HG02678 (cell line): ENCODE measurements around the gene FEN1.

Source experiments
- ATAC-seq: cut with Tn5 transposase; IDR thresholded peaks from one replicate; pipeline ENCODE4 v1.9.1; 2021; ENCODE audit warnings: mild to moderate bottlenecking, moderate library complexity; ENCODE audit not compliant: unreplicated experiment

Gene FEN1

DNA sequence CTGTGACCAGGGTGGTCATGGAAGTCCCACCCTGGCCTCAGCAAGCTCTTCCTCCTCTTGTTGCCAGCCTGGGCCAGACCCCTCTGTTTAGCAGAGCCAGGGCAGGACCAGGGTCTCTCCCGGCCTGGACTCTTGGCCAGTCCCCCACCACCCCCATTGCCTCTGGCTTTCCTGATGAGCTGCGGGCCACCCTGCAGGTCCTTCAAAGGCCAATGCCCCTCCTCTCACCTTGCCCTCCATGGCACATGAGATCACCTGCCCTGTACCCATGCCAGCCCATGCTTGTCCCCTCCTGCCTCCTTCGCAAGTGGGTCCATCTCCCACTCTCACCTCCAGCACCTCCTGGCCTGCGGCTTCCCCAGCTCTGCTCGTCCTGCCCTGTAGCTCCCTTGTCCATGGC is 45.8 kb downstream of the FEN1 start:
- ATAC-seq: no peak

- ATAC-seq: no peak
Measured at GRCh38 chr11:61838921-61839320, 46.2 kb downstream of the FEN1 start.

DNA sequence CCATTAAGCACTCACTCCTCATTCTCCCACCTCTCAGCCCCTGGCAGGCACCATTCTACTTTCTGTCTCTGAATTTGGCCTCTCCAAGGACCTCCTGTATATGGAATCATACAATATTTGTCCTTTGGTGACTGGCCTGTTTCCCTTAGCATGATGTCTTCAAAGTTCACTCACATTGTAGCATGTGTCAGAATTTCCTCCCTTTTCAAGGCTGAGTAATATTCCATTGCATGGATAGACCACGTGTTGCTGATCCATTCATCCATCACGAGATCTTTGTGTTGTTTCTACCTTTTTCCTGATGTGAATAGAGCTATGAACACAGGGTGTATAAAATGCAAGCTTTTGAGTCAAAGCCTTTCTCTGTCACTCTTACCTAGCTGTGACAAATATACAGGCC is 47.0 kb downstream of the FEN1 start:
- ATAC-seq: no peak

- no peak for ATAC-seq
Measured at GRCh38 chr11:61840371-61840770, 47.7 kb downstream of the FEN1 start.

GRCh38 chr11:61841636-61842527 is 49.2 kb downstream of the FEN1 start:
- ATAC-seq: no peak

- no peak for ATAC-seq
Measured at GRCh38 chr11:61842528-61842820, 49.8 kb downstream of the FEN1 start.

DNA sequence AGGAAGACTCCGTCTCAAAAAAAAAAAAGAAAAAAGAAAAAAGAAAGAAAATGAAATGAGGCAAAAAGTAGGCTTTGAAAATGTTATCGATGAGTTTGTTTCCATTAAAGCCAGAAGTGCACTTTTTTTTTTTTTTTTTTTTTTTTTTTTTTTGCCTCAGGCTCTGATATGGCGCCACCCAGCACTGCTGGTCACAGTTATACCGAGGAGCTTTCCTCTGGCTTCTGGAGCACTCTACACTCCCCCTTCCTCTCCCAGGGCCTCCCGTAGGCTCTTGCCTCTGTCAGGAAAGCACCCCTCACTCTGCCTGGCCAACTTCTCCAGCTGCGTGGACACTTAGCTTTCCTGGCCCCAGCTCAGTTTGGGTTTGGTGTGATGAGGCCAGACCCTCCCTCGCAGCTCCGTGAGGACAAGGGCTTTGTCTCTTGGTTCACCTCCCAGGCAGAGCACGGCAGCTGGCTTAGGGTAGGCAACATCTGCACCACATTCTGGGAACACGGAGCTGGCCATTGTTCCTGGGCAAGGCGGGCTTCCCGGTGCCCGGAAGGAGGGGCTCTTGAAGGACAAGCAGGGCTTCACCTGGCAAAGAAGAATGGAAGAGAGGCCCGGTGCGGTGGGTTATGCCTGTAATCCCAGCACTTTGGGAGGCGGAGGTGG is 52.3 kb downstream of the FEN1 start:
- no peak for ATAC-seq

GRCh38 chr11:61846362-61847020 is 53.8 kb downstream of the FEN1 start:
- ATAC-seq: no peak
